Left ventricle myocardium inferior (tissue), 1 donor: ENCODE data around the gene S100A12. TPM values are rescaled to one million over a fixed set of nuclear protein-coding genes. Genes with fewer than 3 reads are reported as not detected.

Experiments
- DNase-seq: peaks from one replicate; pipeline ENCODE4 v3.0.0-alpha.2; 2020
- H3K27ac ChIP-seq: fragments of 200-600 bp; replicated peaks from 2 replicates; pipeline ENCODE4 v1.8.0; 2021
- H3K27me3 ChIP-seq: fragments of 200-600 bp; 2 replicates; pipeline ENCODE4 v1.8.0; 2021; ENCODE audit warnings: low read depth
- H3K36me3 ChIP-seq: fragments of 200-600 bp; 2 replicates; pipeline ENCODE4 v1.8.0; 2021
- H3K4me1 ChIP-seq: fragments of 200-600 bp; 2 replicates; pipeline ENCODE4 v1.8.0; 2021
- H3K4me3 ChIP-seq: fragments of 200-600 bp; 2 replicates; pipeline ENCODE4 v1.8.0; 2021; ENCODE audit warnings: mild to moderate bottlenecking, moderate library complexity
- H3K9me3 ChIP-seq: fragments of 200-600 bp; replicated peaks from 2 replicates; pipeline ENCODE4 v1.8.0; 2021
- CTCF ChIP-seq: fragments of 200-600 bp; IDR thresholded peaks from 2 replicates; pipeline ENCODE4 v1.8.0; 2021; ENCODE audit warnings: antibody characterized with exemption, mild to moderate bottlenecking, borderline replicate concordance
- intact Hi-C: fragments of 100-400 bp; cut with micrococcal nuclease; formaldehyde crosslinking; loops from one replicate; pipeline ENCODE4 v1.11.0; 2022
- total RNA-seq: library from RNA; stranded (reverse); fragmentation: NEBNext Ultra II Directional; extraction: Animal tissue kit (Norgen Biotek cat#: 25700); gene quantifications from one replicate; pipeline ENCODE4 v1.2.1, GENCODE V29; 2021
- donor health status: DM: no; HTN: yes; CAD: no; lungs with severe emphysema.

The S100A12 gene
- total RNA-seq, 1 donor from 2014 or later: 2.3 TPM

GRCh38 chr1:153364766-153365666 is 10.4 kb downstream of the S100A12 start:
- H3K27ac ChIP-seq: no peak overlapping the region
- intact Hi-C loops: no loop called here
- peaks cover 14% of the 10 kb centered on the region for H3K4me1 ChIP-seq

GRCh38 chr1:153364156-153364555 is 11.3 kb downstream of the S100A12 start:
- H3K27me3 ChIP-seq: peaks cover 25% of the 10 kb centered on the region
- no peak overlapping the region for H3K4me3 ChIP-seq
- DNase-seq: no peak
- H3K36me3 ChIP-seq: no peaks in the 10 kb centered on the region
- H3K27ac ChIP-seq: no peak overlapping the region
- TF ChIP-seq CTCF: no peak
- no peaks in the 10 kb centered on the region for H3K9me3 ChIP-seq
- intact Hi-C loops: no loop called here
- H3K4me1 ChIP-seq: peaks cover 17% of the 10 kb centered on the region

More at GRCh38 chr1:153364766-153365666, 10.4 kb downstream of the S100A12 start:
- H3K4me3 ChIP-seq: no peak overlapping the region
- H3K27me3 ChIP-seq: peaks cover 25% of the 10 kb centered on the region
- TF ChIP-seq CTCF: no peak
- H3K9me3 ChIP-seq: no peaks in the 10 kb centered on the region
- DNase-seq: no peak
- no peaks in the 10 kb centered on the region for H3K36me3 ChIP-seq

- intact Hi-C loops: no loop called here
- Histone ChIP-seq H3K4me1 (peaks cover 17% of the 10 kb centered on the region), H3K4me3 (no peak overlapping the region), H3K27ac (no peak overlapping the region), H3K27me3 (peaks cover 25% of the 10 kb centered on the region), H3K36me3 (no peaks in the 10 kb centered on the region), H3K9me3 (no peaks in the 10 kb centered on the region)
- no peak for TF ChIP-seq CTCF
- no peak for DNase-seq
Observed at GRCh38 chr1:153363641-153364040, 11.8 kb downstream of the S100A12 start.

GRCh38 chr1:153362187-153362775 is 13.1 kb downstream of the S100A12 start:
- no peak overlapping the region for H3K4me3 ChIP-seq
- H3K27ac ChIP-seq: no peak overlapping the region
- H3K9me3 ChIP-seq: no peaks in the 10 kb centered on the region
- intact Hi-C loops: no loop called here
- no peaks in the 10 kb centered on the region for H3K36me3 ChIP-seq
- peaks cover 25% of the 10 kb centered on the region for H3K27me3 ChIP-seq
- TF ChIP-seq CTCF: no peak
- peaks cover 17% of the 10 kb centered on the region for H3K4me1 ChIP-seq
- DNase-seq: no peak

GRCh38 chr1:153361480-153362109 is 13.8 kb downstream of the S100A12 start:
- intact Hi-C loops: no loop called here
- Histone ChIP-seq H3K27me3 (peaks cover 20% of the 10 kb centered on the region), H3K27ac (no peak overlapping the region), H3K4me1 (peaks cover 17% of the 10 kb centered on the region), H3K9me3 (no peaks in the 10 kb centered on the region), H3K4me3 (no peak overlapping the region), H3K36me3 (no peaks in the 10 kb centered on the region)
- no peak for DNase-seq
- no peak for TF ChIP-seq CTCF
